SH-SY5Y (cell line): ENCODE results near the gene TMEM119.

Experiments
- GATA2 ChIP-seq: IDR thresholded peaks from 2 replicates; pipeline ENCODE4 v1.6.1; 2011; ENCODE audit warnings: mild to moderate bottlenecking, low read depth, low read length
- GATA3 ChIP-seq: IDR thresholded peaks from 2 replicates; pipeline ENCODE4 v1.6.1; 2011; ENCODE audit warnings: low read depth, mild to moderate bottlenecking, low read length, moderate library complexity

DNA sequence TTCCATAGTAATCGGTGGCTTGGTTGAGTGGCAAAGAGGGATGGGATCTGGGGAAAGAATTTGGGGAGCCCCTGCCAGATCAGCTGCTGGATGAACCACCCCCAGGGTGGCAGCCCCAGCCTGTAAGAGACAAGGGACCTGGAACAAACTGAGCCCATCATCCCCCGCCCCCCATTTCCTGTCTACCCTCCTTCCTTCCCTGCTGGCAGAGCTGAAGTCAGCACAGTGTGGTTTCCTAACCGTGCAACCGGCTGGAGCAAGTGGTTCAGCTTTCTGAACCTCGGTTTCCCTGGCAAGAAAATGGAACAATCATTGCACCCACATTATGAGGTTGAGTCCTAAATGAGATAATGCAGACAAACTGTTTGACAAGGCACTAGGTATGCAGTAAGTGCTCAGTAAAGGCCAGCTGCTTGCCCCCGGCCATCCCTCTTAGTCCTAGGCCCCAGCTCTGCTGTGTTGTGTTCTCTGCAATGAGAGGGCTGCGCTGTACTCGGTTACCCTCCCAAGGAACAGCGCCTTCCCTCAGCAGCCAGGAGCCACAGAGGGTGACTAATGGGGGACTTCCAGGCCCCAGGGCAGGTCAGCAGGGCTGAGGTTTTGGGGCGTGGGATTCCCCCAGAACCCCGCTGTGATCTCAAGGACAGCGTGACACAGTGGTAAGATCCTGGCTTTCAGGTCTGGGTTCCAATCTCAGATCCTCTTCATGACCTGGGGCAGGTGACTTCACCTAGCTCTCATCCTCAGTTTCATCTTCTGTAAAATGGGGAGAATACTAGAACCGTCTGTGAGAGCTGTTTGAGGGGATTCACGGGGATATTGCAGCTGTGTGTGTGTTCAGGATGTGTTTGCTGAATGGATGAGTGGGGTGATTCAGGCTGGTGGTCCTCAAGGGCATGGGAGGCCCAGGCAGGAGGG lies 19.3 kb upstream of the TMEM119 start:
- no peak for TF ChIP-seq GATA2
- TF ChIP-seq GATA3: no peak
